Measurements from ENCODE around the gene ABTB2.

Gene ABTB2

DNA sequence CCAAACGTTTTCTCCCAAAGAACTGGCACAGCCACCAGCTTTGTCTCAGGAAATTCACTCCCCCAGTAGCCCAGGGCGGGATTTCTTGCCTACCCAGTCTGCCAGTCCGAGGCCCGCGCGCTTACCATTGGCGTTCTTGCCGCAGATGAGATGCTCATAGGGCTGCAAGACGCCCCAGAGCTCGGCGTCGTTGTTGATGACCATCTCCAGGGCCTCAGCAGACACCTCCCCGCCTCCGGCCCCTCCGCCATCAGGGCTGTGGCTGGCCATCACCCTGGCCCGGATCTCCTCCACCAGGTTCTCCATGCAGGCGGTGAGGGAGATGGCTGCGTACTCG lies 1.3 kb downstream of the ABTB2 start:
- DNase-seq (ENCODE audit: extremely low read depth, low read depth) = no peak
- TF ChIP-seq, protein P1, sequence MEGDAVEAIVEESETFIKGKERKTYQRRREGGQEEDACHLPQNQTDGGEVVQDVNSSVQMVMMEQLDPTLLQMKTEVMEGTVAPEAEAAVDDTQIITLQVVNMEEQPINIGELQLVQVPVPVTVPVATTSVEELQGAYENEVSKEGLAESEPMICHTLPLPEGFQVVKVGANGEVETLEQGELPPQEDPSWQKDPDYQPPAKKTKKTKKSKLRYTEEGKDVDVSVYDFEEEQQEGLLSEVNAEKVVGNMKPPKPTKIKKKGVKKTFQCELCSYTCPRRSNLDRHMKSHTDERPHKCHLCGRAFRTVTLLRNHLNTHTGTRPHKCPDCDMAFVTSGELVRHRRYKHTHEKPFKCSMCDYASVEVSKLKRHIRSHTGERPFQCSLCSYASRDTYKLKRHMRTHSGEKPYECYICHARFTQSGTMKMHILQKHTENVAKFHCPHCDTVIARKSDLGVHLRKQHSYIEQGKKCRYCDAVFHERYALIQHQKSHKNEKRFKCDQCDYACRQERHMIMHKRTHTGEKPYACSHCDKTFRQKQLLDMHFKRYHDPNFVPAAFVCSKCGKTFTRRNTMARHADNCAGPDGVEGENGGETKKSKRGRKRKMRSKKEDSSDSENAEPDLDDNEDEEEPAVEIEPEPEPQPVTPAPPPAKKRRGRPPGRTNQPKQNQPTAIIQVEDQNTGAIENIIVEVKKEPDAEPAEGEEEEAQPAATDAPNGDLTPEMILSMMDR (IDR thresholded peaks at IDR 0.05; ENCODE audit: low read depth, low read length, missing control alignments) = no peak
- peak overlapping the region; percentile 70 for H3K4me3 ChIP-seq (replicated peaks; ENCODE audit: low read depth, low read length)

DNA sequence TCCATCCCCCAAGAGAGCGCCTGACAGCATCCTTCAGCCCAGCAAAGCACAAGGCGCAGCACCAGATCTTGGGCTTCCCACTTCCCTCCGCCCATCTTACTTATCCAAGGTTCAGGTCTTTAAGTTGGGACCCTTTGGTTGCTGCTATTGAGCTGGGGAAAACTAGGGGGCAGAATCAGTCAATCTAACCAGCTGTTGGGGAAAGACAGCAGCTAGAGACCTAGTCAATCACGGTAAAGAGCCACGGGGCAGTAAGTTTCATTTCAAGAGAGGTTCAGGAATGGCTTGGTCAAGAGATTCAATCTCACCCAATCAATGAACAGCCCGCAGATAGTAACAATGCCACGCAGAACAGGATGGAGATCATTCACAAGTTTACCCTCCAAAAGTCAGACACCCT lies 1.7 kb downstream of the ABTB2 start:
- DNase-seq (ENCODE audit: extremely low read depth, low read depth) = no peak
- H3K4me3 ChIP-seq (replicated peaks; ENCODE audit: low read depth, low read length) = peak overlapping the region; percentile 70
- TF ChIP-seq, protein P1 (IDR thresholded peaks at IDR 0.05; ENCODE audit: low read depth, low read length, missing control alignments) = no peak

DNA sequence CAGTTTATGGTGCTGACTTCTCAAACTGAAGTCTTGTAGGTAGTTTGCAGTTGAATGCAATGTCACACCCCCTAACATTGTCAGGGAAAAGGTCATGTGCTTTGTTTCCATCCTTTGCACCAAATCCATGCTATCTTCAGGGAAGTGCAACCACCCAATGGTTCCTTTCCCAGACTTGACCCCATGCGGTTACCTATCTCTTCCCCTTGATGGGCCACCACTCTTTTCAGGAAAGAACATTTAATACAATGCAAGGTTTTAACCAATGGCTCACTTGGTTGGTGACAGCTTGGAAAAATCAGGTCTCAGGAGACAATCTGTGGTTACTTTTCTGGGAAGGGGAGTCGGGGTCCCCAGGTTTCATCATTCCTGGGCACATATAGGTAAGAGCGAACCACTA lies 2.1 kb downstream of the ABTB2 start:
- TF ChIP-seq, protein P1 (IDR thresholded peaks at IDR 0.05; ENCODE audit: low read depth, low read length, missing control alignments) = no peak
- DNase-seq (ENCODE audit: extremely low read depth, low read depth) = no peak
- H3K4me3 ChIP-seq (replicated peaks; ENCODE audit: low read depth, low read length) = peak overlapping the region; percentile 70

DNA sequence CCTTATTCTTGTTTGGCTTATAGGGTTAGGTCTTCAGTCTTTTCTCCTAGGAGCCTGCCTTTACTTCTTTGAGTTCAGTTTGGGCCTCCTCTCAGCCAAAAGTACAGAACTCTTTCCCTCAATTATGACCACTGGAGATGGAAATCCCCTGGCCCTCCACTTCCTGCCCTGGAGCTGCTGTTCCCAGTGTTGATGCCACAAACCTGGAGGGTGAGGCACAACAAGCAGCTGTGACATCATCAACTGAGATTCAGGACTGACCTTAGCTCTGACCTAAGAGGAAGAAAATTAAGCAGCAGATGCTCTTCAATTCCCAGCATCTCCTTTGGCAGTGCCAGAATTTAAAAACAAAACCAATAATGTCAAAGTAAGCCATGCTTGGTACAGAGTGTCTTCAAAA lies 3.0 kb downstream of the ABTB2 start:
- H3K4me3 ChIP-seq (replicated peaks; ENCODE audit: low read depth, low read length) = no peak overlapping the region
- TF ChIP-seq, protein P1 (IDR thresholded peaks at IDR 0.05; ENCODE audit: low read depth, low read length, missing control alignments) = no peak
- DNase-seq (ENCODE audit: extremely low read depth, low read depth) = no peak

DNA sequence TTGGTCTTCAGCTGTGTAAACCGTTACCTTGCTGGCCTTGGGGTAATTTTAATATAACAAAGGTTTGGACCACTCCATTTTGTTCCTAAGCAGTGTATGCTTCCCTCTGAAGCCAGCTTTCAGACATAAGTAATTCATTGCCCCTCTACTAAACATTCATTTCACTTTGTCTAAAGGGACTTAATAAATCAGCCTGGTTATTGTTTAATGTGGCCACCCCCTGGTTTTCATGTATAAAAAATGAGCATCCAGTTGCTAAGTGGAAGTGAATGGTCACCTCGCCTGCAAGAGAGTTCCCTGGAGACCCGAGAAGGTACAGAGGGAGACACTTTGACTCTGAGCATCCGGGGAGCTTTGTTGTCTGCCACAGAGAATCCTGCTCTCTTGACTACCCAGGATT lies 3.9 kb downstream of the ABTB2 start:
- DNase-seq (ENCODE audit: extremely low read depth, low read depth) = no peak
- TF ChIP-seq, protein P1 (IDR thresholded peaks at IDR 0.05; ENCODE audit: low read depth, low read length, missing control alignments) = no peak
- no peak overlapping the region for H3K4me3 ChIP-seq (replicated peaks; ENCODE audit: low read depth, low read length)

DNA sequence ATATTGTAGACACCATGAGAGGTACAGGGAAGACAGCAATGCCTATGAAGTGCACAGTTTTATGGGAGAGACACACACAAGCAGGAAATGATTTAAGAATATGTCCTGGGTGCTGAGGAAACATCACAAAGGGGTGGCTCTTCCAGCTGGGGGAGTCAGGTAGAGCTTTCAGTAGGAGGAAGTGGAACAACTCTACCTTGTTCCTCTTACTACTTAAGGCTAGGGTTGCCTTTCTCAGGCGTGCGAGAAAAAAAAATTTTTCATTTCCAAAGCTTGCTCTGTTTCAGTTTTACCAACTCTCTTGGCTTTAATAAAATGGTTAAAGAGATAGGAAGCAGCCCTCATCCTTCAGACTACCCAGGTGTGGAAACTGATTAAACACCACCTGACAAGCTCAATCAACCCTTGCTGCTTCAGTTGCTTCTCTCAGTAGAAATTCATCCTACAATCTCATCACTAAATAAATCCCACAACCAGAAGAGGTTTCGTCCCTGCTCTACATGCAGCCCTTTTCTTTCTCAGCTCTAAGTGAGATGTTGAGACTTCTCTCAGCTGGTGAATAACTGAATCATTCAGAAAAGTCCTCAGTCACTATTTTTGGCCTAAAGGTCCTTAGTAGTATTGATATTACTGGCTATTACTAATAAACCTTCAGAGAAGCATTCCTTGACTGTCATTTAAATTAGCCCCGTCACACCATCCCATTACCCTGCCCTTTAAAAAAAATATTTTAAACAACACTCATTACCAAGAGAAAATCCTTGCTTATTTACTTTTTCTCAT lies 5.9 kb downstream of the ABTB2 start:
- DNase-seq (ENCODE audit: extremely low read depth, low read depth) = no peak
- no peak overlapping the region for H3K4me3 ChIP-seq (replicated peaks; ENCODE audit: low read depth, low read length)
- TF ChIP-seq, protein P1 (IDR thresholded peaks at IDR 0.05; ENCODE audit: low read depth, low read length, missing control alignments) = no peak

DNA sequence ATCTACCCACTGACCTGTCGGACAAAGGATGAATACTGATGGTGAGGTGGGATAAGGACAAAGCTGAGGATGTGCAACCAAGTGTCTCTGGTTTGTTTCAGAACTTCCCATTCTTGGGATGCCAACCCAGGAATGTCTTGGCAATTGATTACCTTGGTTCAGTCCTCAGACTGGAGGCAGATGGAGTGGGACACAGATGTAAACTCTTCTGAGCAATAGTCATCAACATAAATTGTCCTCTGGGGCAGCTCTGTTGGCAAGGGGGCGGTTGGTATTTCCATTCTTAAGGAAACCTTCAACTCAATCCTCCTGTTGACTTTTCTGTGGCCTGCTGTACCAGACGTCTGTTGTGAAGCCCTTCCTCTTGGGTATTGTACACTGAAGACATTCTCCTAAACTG lies 6.8 kb downstream of the ABTB2 start:
- TF ChIP-seq, protein P1 (IDR thresholded peaks at IDR 0.05; ENCODE audit: low read depth, low read length, missing control alignments) = no peak
- no peak overlapping the region for H3K4me3 ChIP-seq (replicated peaks; ENCODE audit: low read depth, low read length)
- DNase-seq (ENCODE audit: extremely low read depth, low read depth) = no peak

Data from HFF-Myc (cell line).